ENCODE measurements around the gene PNMT.

DNA sequence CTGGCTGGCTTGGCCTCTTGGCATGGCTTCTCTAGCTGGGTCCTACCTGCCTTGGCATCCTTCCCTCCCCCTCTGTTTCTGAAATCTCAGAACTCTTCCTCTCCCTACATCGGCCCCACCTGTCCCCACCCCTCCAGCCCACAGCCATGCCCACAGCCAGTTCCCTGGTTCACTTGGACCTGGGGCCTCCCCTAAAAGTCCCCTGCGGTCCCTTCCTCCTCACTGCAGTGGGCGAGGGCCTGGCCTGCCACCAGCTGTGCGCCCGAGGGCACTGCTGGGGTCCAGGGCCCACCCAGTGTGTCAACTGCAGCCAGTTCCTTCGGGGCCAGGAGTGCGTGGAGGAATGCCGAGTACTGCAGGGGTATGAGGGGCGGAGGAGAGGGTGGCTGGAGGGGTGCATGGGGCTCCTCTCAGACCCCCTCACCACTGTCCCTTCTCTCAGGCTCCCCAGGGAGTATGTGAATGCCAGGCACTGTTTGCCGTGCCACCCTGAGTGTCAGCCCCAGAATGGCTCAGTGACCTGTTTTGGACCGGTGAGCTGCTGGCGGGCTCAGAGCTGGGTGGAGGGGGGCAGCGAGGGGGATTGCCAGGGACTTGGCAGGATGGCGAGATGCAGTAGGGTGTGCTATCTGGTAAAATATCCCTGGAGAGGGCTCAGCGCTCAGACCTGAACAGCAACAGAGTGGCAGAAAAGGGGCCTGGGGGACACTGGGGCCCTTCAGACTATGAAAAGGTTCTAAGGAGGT, 48.0 kb downstream of the PNMT start:
- TF ChIP-seq, protein P1, sequence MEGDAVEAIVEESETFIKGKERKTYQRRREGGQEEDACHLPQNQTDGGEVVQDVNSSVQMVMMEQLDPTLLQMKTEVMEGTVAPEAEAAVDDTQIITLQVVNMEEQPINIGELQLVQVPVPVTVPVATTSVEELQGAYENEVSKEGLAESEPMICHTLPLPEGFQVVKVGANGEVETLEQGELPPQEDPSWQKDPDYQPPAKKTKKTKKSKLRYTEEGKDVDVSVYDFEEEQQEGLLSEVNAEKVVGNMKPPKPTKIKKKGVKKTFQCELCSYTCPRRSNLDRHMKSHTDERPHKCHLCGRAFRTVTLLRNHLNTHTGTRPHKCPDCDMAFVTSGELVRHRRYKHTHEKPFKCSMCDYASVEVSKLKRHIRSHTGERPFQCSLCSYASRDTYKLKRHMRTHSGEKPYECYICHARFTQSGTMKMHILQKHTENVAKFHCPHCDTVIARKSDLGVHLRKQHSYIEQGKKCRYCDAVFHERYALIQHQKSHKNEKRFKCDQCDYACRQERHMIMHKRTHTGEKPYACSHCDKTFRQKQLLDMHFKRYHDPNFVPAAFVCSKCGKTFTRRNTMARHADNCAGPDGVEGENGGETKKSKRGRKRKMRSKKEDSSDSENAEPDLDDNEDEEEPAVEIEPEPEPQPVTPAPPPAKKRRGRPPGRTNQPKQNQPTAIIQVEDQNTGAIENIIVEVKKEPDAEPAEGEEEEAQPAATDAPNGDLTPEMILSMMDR (IDR thresholded peaks at IDR 0.05 in 8 of 11, conservative IDR thresholded peaks at IDR 0.05 in 3 of 11): no peak
- TF ChIP-seq POLR2A (IDR thresholded peaks at IDR 0.05): no peak

Data from spleen (tissue), 7 donors.